Nephron (organoid): ENCODE data around the gene CEACAM1.
"Not testable (repeated sequence)": the region's sequence is repeated elsewhere in the genome, so short reads cannot be mapped to it uniquely, and the experiment has no call there.

Experiments used
- H3K27ac Mint-ChIP-seq, 3 experiments: 2 replicates each; pipeline ENCODE4 v1.8.0; 2020; ENCODE audit warnings: mixed read lengths in 3 of 3, mild to moderate bottlenecking in 2 of 3, moderate library complexity in 1 of 3
- H3K27me3 Mint-ChIP-seq: 2 replicates; pipeline ENCODE4 v1.8.0; 2021; ENCODE audit warnings: low read depth, mild to moderate bottlenecking, moderate library complexity, mixed read lengths
- H3K36me3 Mint-ChIP-seq: 2 replicates; pipeline ENCODE4 v1.8.0; 2020; ENCODE audit warnings: low read depth, mixed read lengths
- H3K4me1 Mint-ChIP-seq: 2 replicates; pipeline ENCODE4 v1.8.0; 2020; ENCODE audit warnings: mixed read lengths
- H3K4me3 Mint-ChIP-seq, 3 experiments: 2 replicates each; pipeline ENCODE4 v1.8.0; 2020; ENCODE audit warnings: mild to moderate bottlenecking in 3 of 3, mixed read lengths in 3 of 3, moderate library complexity in 2 of 3
- H3K9me3 Mint-ChIP-seq: 2 replicates; pipeline ENCODE4 v1.8.0; 2020; ENCODE audit warnings: mixed read lengths
- TF ChIP-seq, protein P1 (sequence below), 3 experiments: fragments of 200-600 bp; sonication (generic); IDR thresholded peaks; one replicate each; pipeline ENCODE4 v1.5.0; 2021; ENCODE audit warnings: antibody characterized with exemption in 3 of 3; ENCODE audit not compliant: unreplicated experiment in 3 of 3

CEACAM1 gene

DNA sequence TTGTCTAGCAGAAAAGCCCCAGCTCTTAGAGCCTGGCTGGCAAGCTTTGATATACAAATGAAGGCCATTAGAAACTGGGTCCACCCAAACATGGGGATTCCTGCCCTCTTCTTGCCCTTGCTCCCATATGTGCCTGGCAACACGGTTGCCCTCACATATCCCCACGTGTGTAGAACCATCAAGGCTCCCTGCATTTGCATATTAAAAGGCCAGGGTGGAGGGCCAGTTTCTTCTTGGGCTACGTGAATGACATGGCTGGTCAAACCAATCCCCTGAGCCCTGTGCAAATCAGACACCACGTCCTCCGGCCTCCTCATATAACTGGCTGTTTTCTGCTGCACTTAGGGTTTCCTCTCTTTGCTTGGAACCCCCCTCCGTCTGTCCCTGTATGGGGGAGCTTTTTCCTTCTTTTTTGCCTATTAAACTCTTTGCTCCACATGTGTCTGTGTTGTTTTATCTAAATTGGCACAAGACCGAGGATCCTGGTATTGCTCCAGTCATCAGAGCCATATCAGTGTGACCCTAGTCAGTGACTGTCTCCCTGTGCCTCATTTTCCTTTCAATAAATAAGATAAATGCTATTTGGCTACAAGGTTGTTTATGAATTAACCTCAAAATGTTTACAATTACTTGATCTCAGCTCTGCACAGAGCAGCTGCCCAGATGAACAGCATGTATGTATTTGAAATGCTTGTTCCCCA lies 30.3 kb upstream of the CEACAM1 start:
- Mint-ChIP-seq H3K27me3 (peaks cover 19% of the 10 kb centered on the region), H3K27ac (no peak overlapping the region), H3K36me3 (no peaks in the 10 kb centered on the region), H3K4me1 (peaks cover 5% of the 10 kb centered on the region), H3K9me3 (no peaks in the 10 kb centered on the region), H3K4me3 (no peak overlapping the region)
- TF ChIP-seq, protein P1, sequence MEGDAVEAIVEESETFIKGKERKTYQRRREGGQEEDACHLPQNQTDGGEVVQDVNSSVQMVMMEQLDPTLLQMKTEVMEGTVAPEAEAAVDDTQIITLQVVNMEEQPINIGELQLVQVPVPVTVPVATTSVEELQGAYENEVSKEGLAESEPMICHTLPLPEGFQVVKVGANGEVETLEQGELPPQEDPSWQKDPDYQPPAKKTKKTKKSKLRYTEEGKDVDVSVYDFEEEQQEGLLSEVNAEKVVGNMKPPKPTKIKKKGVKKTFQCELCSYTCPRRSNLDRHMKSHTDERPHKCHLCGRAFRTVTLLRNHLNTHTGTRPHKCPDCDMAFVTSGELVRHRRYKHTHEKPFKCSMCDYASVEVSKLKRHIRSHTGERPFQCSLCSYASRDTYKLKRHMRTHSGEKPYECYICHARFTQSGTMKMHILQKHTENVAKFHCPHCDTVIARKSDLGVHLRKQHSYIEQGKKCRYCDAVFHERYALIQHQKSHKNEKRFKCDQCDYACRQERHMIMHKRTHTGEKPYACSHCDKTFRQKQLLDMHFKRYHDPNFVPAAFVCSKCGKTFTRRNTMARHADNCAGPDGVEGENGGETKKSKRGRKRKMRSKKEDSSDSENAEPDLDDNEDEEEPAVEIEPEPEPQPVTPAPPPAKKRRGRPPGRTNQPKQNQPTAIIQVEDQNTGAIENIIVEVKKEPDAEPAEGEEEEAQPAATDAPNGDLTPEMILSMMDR (IDR thresholded peaks at IDR 0.05; ENCODE audit: unreplicated experiment in 3 of 3), result no peak

DNA sequence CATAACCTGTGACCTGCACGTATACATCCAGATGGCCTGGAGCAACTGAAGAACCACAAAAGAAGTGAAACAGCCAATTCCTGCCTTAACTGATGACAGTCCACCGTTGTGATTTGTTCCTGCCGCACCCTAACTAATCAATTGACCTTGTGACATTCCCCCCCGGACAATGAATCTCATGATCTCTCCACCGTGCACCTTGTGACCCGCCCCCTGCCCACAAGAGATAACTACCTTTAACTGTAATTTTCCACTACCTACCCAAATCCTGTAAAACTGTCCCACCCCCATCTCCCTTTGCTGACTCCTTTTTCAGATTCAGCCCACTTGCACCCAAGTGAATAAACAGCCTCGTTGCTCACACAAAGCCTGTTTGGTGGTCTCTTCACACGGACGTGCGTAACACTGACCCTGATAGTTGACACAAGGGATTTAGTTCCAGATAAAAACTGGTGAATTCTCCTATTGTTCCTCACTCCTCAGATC lies 29.1 kb upstream of the CEACAM1 start:
- H3K9me3 Mint-ChIP-seq, H3K4me3 Mint-ChIP-seq, H3K27ac Mint-ChIP-seq: not testable (repeated sequence)

DNA sequence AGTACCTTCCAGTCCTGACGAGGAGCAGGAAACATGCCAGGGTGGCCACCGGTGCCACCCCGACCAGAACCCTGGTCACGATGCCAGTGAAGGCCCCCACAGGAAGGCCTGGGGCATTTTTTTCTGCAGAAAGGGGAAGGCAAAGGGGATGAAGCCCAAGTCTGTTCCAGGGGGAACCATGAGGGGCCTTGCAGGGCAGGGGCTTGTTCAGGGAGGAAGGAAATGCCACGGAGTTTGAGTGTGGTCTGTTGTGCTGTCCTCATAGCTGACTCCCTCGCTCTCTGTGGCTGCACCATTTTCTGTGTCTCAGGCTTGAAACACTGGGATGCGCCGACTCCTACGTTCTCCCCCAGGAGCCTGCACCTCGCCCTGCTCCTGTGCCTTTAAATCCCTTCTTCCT lies 27.5 kb upstream of the CEACAM1 start:
- no peak overlapping the region for H3K4me3 Mint-ChIP-seq
- H3K27me3 Mint-ChIP-seq, result peaks cover 5% of the 10 kb centered on the region
- TF ChIP-seq, protein P1 (IDR thresholded peaks at IDR 0.05; ENCODE audit: unreplicated experiment in 3 of 3), result no peak
- H3K9me3 Mint-ChIP-seq, result no peaks in the 10 kb centered on the region
- no peaks in the 10 kb centered on the region for H3K36me3 Mint-ChIP-seq
- peak overlapping the region in 1 of 3 experiments; percentile 38 for H3K27ac Mint-ChIP-seq
- H3K4me1 Mint-ChIP-seq, result no peaks in the 10 kb centered on the region

More for the DNA sequence above, 29.1 kb upstream of the CEACAM1 start:
- peaks cover 14% of the 10 kb centered on the region for H3K27me3 Mint-ChIP-seq
- not testable (repeated sequence) for H3K36me3 Mint-ChIP-seq, H3K4me1 Mint-ChIP-seq

DNA sequence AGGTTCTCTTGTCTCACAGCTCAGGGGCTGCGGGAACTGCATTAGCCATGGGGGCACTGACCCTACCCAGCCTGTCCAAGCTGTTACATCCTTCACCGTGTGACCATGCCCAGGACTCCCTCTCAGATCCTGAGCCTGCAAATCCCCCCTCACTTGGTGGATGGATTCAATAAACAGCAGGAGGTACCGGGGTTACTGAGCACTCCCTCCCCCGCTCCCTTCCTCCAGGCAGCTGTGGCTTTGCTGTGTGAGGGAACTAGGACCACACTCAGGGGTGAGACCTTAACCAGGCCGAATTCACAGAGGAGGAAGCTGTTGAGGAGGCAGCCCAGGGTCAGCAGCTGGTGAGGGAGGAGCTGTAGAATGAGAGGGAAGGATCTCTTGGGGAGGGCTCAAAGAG lies 27.0 kb upstream of the CEACAM1 start:
- H3K27me3 Mint-ChIP-seq, result peaks cover 2% of the 10 kb centered on the region

DNA sequence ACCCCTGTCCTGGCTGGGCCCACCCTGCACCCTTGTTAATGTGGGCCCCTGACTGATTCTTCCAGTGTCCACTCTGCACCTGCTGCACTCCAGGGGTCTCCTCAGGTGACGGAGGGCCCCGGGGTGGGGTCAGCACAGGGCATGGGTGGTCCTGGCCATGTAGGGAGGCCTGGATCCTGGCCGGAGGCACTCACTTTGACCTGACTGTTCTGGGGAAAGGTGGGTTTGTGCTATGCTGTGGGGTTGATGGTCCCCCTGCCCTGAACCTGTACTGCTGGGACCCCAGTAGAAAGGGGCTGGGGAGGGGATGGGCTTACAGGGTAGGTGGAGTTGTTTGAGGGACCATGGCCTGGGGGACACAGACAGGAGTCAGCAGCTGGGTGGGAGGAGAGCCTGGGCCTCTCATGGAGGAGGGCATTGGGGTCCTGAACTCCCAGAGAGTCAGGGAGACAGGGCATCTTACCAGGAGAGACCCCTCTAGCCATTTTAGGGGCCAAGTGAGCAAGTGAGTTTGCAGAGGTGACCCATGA lies 25.8 kb upstream of the CEACAM1 start:
- Mint-ChIP-seq H3K27ac (no peak overlapping the region), H3K27me3 (no peaks in the 10 kb centered on the region), H3K4me1 (no peaks in the 10 kb centered on the region), H3K4me3 (no peak overlapping the region), H3K9me3 (peaks cover 5% of the 10 kb centered on the region), H3K36me3 (no peaks in the 10 kb centered on the region)
- TF ChIP-seq, protein P1 (IDR thresholded peaks at IDR 0.05; ENCODE audit: unreplicated experiment in 3 of 3), result no peak

More for the DNA sequence above, 27.0 kb upstream of the CEACAM1 start:
- Mint-ChIP-seq H3K4me1 (no peaks in the 10 kb centered on the region), H3K27ac (peak overlapping the region in 1 of 3 experiments; percentile 16), H3K36me3 (no peaks in the 10 kb centered on the region), H3K4me3 (no peak overlapping the region), H3K9me3 (no peaks in the 10 kb centered on the region)
- TF ChIP-seq, protein P1 (IDR thresholded peaks at IDR 0.05; ENCODE audit: unreplicated experiment in 3 of 3), result no peak

DNA sequence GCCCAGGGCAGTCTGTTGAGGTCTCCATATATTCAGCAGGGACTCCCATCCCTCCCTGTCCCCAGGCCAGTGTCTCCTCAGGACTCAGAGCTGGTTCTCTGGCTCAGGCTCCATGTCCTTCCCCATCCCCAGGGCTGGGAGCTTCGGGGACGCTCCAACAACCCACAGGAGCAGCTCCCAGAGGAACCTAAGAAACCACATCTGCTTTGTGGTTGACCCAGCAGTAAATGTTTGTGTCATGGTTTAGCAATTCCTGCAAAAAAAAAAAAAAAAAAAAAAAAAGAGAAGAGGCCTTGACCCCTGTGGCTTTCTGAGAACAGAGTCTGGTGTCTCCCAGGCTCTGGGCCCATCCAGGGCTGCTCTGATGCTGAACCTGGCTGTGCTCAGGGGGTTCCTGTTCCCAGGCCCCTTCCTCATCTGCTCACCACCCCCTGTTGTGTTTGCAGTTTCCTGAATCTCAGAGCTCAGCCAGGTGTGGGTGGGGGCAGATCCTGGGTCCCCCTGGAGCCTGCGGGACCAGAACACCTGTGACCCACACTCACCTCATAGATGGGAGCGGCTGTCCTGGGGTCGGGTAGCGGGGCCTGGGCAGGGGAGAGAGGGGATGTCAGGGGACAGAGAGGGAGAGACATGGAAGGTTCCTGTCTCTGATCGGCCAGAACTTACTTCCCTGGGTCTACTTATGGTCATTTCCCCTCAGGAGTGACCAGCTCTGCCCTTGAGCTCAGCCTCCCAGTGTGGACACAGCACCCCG lies 25.2 kb upstream of the CEACAM1 start:
- Mint-ChIP-seq H3K9me3 (peaks cover 9% of the 10 kb centered on the region), H3K4me1 (no peaks in the 10 kb centered on the region), H3K27me3 (no peaks in the 10 kb centered on the region), H3K36me3 (no peaks in the 10 kb centered on the region), H3K4me3 (no peak overlapping the region), H3K27ac (no peak overlapping the region)
- TF ChIP-seq, protein P1 (IDR thresholded peaks at IDR 0.05; ENCODE audit: unreplicated experiment in 3 of 3), result no peak
